ENCODE measurements around the gene TBC1D22A.

GRCh38 chr22:47055461-47055860 is 293.0 kb downstream of the TBC1D22A start:
- no peak for TF ChIP-seq CREB1 (CRISPR knock-in tag; IDR thresholded peaks at IDR 0.05; ENCODE audit: low read depth)
- TF ChIP-seq REST (IDR thresholded peaks at IDR 0.05; ENCODE audit: unreplicated experiment), result no peak
